Skeletal muscle cell (primary cell): ENCODE data around the gene KNL1.
"Not testable (repeated sequence)": the region's sequence is repeated elsewhere in the genome, so short reads cannot be mapped to it uniquely, and the experiment has no call there.

ENCODE experiments used
- DNase-seq: peaks from one replicate; pipeline ENCODE4 v3.0.0-alpha.2; 2010; ENCODE audit warnings: low read depth
- H3K4me3 ChIP-seq: 2 replicates; pipeline ENCODE4 v1.5.1; 2011; ENCODE audit warnings: low read depth, mild to moderate bottlenecking, control low read depth, low read length, moderate library complexity

Gene KNL1

GRCh38 chr15:40637221-40637745 lies 43.2 kb downstream of the KNL1 start:
- H3K4me3 ChIP-seq: no peak overlapping the region
- no peak for DNase-seq

DNA sequence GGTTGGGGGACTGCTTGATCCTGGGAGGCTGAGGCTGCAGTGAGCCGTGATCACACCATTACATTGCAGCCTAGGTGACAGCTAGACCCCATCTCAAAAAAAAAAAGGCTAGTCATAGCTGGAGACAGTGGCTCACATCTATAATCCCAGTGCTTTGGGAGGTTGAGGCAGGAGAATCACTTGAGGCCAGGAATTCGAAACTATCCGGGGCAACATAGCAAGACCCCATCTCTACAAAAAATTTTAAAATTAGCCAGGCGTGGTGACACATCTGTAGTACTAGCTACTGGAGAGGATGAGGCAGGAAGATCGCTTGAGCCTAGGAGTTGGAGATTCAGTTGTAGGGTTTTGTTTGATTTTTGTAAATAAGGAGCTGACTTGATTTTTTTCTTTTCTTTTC lies 45.6 kb downstream of the KNL1 start:
- DNase-seq: no peak
- no peak overlapping the region for H3K4me3 ChIP-seq

GRCh38 chr15:40647523-40647922 lies 53.5 kb downstream of the KNL1 start:
- no peak overlapping the region for H3K4me3 ChIP-seq
- DNase-seq: no peak

GRCh38 chr15:40650479-40650878 lies 56.4 kb downstream of the KNL1 start:
- no peak for DNase-seq
- H3K4me3 ChIP-seq: no peak overlapping the region

GRCh38 chr15:40660686-40661085 lies 66.6 kb downstream of the KNL1 start:
- no peak for DNase-seq
- no peak overlapping the region for H3K4me3 ChIP-seq

- DNase-seq: no peak
These were observed 70.9 kb downstream of the KNL1 start for GRCh38 chr15:40664909-40665308.

GRCh38 chr15:40676290-40676689 lies 82.2 kb downstream of the KNL1 start:
- H3K4me3 ChIP-seq, DNase-seq: not testable (repeated sequence)

More at GRCh38 chr15:40664909-40665308, 70.9 kb downstream of the KNL1 start:
- H3K4me3 ChIP-seq: no peak overlapping the region

DNA sequence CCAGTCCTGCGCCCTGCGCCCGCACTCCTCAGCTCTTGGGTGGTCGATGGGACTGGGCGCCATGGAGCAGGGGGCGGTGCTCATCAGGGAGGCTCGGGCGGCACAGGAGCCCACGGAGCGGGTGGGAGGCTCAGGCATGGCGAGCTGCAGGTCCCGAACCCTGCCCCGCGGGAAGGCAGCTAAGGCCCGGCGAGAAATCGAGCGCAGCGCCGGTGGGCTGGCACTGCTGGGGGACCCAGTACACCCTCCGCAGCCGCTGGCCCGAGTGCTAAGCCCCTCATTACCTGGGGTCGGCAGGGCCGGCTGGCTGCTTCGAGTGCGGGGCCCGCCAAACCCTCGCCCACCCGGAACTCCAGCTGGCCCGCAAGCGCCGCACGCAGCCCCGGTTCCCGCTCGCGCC lies 82.9 kb downstream of the KNL1 start:
- not testable (repeated sequence) for H3K4me3 ChIP-seq, DNase-seq

DNA sequence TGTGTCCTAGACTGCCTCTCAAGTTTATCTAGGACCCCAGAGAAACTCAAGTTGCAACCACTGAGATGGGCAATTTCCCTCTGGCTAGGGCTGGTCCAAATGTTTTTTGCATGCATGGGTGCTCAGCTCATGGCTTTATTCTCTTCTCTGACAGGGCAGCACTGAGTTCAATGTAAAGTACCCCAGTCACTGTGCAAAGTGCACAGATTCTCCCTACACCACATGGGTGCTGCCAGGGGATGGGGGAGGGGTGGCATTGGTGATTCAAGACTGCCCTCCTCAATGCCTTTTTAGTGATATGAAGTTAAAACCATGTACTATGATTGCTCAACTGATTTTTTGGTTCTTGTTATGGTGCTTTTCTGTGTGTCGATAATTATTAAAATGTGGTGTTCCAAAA lies 86.1 kb downstream of the KNL1 start:
- DNase-seq: no peak
- no peak overlapping the region for H3K4me3 ChIP-seq

GRCh38 chr15:40680959-40681358 lies 86.9 kb downstream of the KNL1 start:
- DNase-seq, H3K4me3 ChIP-seq: not testable (repeated sequence)

DNA sequence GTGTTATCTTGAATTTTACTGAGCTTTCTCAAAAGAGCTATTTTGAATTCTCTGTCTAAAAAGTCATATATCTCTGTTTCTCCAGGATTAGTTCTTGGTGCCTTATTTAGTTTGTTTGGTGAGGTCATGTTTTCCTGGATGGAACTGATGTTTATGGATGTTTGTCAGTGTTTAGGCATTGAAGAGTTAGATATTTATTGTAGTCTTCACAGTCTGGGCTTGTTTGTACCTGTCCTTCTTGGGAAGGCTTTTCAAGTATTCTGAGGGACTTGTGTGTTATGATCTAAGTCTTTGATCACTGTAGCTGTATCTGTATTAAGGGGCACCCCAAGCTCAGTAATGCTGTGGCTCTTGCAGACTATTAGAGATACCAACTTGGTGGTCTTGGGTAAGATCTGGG lies 90.3 kb downstream of the KNL1 start:
- no peak overlapping the region for H3K4me3 ChIP-seq
- no peak for DNase-seq

DNA sequence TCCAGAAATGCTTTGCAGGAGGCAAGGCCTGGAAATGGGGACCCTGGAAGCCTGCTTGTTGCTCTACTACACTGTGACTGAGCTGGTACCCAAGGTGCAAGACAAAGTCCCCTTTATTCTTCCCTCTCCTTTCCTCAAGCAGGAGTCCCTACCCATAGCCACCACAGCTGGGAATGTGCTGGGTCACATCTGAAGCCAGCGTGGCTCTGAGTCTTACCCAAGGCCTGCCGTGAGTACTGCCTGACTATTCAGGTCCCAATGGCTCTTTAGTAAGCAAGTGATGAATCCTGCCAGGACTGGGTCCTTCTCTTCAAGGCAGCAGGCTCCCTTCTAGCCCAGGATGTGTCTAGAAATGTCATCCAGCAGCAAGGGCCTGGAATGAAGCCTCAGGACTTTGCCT lies 91.3 kb downstream of the KNL1 start:
- DNase-seq: no peak
- H3K4me3 ChIP-seq: no peak overlapping the region

DNA sequence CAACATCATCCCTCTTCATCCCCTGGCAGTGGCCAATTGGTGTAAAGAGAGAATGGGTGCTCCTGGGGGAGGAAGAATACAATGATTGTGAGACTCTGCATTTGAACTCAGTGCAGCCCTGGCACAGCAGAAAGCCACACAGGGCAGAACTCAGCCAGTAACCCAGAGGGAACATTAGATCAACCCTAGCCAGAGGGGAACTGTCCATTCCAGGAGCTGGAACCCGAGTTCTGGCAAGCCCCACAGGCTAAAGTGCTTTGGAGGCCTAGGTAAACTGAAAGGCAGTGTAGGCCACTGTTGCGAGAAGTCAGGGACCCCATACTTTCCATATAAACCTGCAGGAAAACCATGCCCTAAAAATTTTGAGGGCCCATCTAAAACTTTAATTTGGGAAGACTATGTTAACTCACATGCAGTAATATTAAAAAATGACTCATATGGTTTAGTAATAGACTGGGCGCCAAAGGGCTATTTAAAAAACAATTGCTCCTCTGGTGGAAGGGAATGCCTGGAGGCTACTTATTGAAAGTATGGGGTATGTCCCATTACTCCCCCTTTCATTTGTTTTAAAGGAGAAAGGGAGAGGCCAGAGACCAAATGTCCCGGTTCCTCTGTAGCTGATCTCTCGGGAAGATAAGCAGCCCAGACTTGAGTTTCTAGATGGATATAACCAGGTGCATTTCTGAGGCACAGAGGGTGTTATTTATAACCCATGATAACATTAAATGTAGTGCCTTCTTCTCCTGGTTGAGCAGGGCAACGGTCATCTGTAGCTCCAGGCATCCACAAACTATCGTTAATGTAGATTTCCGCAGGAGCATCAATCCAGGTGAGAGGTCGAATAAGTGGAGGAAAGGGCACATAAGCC lies 95.1 kb downstream of the KNL1 start:
- no peak for DNase-seq
- H3K4me3 ChIP-seq: no peak overlapping the region

DNA sequence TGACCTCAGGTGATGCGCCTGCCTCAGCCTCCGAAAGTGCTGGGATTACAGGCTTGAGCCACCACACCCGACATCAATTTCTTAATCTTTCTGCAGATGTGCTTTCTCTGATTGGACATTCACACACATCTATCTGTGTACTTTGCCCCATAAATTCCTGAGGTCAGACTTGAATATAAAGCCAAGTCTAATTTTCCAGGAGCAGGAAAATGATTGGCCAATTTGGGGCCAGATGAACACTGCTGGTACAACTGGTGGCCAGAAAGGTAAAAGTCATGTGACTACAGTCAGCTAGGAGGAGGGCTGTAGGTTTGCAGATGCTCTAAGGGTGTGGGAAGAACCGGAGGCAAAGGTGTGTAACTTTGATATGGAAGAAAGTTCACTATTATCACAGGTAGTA lies 97.7 kb downstream of the KNL1 start:
- DNase-seq: no peak
- no peak overlapping the region for H3K4me3 ChIP-seq

DNA sequence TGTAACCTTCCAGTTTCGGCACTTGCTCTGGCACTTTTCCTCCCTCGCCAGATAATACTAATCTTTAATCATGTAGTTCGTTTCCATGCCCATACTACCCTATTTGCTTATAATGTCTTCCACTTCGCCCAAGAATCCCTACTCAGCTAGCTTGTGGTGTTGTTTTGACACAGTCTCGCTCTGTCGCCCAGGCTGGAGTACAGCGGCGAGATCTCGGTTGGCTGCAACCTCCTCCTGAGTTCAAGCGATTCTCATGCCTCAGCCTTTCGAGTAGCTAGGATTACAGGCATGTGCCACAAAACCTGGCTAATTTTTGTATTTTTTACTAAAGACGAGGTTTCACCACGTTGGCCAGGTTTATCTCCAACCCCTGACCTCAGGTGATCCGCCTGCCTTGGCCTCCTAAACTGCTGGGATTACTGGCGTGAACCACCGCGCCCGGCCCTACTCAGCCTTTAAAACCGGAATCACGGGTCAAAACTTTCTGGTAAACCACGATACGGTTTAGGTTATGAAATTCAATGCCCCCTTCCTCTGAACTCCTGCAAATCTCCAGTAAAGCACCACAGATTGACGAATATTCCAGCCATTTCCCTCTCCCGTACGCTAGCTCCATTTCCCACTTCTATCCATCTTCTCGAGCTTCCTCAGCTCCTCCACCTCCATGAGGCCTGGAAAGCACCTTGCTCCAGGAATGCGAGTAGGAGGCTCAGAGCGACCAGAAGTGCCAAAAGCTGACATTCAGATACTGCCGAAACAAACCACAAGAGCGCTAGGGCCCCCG lies 100.0 kb downstream of the KNL1 start:
- H3K4me3 ChIP-seq: peak overlapping the region; percentile 97
- no peak for DNase-seq

- peak within 1 kb of the TSS; percentile 97 for H3K4me3 ChIP-seq
- peak; percentile 80 for DNase-seq
These were observed 100.8 kb downstream of the KNL1 start, which contains the start of gene RAD51 for GRCh38 chr15:40694688-40695468. RAD51 (plus strand) TSS chr15:40695174; CDS start chr15:40698759, 3,585 bp downstream.

GRCh38 chr15:40695469-40695890 lies 101.4 kb downstream of the KNL1 start:
- DNase-seq: no peak
- H3K4me3 ChIP-seq: peak overlapping the region; percentile 97

DNA sequence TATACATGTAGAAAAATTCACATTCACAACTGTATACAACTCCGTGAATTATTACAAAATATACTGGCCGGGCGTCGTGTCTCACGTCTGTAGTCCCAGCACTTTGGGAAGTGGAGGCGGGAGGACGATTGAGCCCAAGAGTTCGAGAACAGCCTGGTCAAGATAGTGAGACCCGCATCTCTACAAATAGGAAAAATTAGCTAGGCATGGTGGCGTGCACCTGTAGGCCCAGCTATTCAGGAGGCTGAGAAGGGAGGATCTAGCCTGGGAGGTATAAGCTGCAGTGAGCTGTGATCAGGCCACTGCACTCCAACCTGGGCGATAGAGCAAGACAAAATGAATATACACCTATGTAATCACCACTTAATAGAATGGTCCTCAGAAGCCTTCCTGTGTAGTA lies 102.2 kb downstream of the KNL1 start:
- DNase-seq: no peak
- H3K4me3 ChIP-seq: peak overlapping the region; percentile 97

- no peak overlapping the region for H3K4me3 ChIP-seq
- DNase-seq: no peak
These were observed 103.9 kb downstream of the KNL1 start for GRCh38 chr15:40697916-40698315.

DNA sequence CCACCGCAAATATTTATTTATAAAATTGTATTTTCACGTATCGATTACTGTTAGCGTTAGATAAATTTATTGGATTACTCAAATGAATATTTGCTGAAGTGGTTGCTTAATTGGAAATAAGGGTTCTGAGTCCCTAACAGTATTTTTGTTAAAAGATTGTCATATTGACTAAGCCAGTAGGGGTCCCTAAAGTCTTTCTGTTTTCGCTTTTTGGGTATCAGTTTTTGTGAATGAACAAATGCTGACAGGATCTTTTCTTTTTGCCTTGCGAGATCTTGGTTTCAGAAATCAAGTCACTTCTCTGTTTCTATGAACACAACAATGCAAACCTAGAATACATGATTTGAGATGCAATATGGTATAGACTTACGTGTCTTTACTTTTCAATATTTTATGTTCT lies 108.0 kb downstream of the KNL1 start:
- DNase-seq: no peak
- no peak overlapping the region for H3K4me3 ChIP-seq
